Stimulated activated CD4-positive, alpha-beta T cell treated with anti-CD3 and anti-CD28 coated beads, Interleukin-12 subunit alpha, Interleukin-12 subunit beta, amount 100 ng/mL, for 24 hours (primary cell): ENCODE measurements around the gene CADM4.
A peak's percentile ranks its signal among the peaks of the same experiment; 100 is the strongest.
"Not testable (repeated sequence)": the region's sequence is repeated elsewhere in the genome, so short reads cannot be mapped to it uniquely, and the experiment has no call there.

Source experiments
- DNase-seq, 2 experiments: peaks; one replicate each; pipeline ENCODE4 v3.0.0-alpha.2; 2020; ENCODE audit warnings: low read depth in 2 of 2

CADM4 gene

DNA sequence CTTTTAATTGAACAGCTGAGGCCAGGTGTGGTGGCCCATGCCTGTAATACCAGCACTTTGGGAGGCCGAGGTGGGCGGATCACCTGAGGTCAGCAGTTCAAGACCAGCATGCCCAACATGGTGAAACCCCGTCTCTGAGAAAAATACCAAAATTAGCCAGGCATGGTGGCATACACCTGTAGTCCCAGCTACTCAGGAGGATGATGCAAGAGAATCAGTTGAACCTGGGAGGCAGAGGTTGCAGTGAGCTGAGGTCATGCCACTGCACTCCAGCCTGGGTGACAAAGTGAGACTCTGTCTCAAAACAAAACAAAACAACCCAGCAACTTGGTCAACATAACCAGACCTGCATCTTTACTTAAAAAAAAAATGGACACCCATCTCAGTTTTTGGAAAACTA, 52.6 kb downstream of the CADM4 start:
- not testable (repeated sequence) for DNase-seq

DNA sequence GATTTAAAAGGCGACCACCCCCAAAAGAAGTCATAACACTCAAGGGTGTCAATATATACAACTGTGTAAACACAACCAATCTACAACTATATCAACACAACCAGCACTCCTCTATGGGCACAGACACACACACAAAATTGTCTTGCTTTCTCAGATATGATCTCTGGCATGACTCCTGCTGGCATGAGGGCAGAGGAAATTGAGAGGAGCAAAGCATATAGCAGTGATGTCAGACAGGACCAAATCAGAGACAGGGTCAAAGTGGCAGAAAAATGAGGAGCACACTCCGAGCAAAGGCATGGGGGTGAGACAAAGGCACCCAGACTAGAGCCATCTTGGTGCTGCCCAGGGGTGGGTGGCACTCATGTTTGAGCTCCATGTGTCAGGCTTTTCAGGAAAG, 53.3 kb downstream of the CADM4 start:
- DNase-seq = no peak

DNA sequence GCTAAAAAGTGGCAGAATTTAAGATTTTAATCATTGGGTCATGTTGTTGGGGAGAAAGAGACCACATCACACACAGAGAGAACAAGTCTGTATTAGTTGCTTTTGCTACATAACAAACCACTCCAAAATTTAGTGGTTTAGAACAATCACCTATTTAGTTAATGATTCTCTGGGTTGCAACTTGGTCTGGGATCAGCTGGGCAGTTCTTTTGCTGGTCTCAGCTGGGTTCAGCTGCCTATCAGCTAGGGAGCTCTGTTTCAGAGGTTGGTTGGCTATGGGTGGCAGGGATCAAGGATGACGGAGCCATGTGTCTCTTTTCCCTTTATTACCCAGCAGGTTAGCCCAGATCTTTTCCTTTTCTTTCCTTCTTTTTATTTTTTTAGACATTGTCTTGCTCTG, 55.2 kb downstream of the CADM4 start:
- no peak for DNase-seq

DNA sequence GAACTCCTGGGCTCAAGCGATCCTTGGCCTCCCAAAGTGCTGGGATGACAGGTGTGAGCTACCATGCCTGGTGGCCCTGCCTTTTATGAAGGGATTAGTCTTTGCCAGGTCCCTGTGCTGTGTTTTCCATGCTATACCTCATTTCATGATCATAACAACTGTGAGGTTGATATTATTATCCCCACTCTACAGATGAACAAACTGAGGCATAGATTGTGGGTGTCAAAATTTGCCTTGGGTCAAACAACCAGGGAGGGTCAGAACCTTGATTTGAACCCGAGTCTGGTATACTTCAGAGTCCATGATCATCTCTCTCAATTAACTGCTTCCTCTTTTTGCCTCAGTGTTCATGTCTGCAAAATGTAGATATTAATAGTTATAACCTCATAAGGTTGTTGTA, 57.2 kb downstream of the CADM4 start:
- DNase-seq = no peak

DNA sequence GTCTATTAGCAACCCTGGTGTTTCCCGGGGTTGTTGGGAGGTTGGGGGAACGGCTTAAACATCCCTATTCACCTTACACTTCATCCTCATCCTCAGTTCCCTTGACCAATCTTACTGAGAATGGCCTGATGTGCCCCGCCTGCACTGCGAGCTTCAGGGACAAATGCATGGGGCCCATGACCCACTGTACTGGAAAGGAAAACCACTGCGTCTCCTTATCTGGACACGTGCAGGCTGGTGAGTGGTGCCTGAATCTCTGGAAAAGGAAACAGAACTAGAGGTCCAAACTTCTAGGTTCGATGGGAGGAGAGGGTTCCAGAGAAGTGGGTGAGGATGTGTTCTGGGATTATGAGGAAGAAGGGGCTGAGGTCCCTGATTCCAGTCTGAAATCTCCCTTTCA, 58.2 kb downstream of the CADM4 start:
- DNase-seq = no peak

DNA sequence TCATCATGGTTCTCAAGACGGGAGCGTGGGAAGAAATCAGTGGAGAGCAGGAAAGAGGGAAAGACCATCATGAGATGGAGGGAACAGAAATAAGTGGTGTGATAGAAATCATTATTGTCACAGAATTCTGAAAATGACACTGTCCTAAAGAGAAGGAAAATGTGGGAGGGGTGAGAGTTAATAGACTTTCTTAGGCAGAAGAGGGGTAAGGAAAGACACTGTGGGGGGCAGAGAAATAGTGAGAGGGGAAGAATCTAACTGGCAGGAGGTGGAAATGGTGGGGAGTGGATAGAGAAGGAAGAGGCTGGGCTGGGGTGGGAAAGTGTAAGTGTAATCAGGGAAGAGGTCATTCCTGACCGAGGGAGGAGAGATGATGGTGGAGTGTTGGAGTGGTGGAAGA, 60.9 kb downstream of the CADM4 start:
- no peak for DNase-seq

DNA sequence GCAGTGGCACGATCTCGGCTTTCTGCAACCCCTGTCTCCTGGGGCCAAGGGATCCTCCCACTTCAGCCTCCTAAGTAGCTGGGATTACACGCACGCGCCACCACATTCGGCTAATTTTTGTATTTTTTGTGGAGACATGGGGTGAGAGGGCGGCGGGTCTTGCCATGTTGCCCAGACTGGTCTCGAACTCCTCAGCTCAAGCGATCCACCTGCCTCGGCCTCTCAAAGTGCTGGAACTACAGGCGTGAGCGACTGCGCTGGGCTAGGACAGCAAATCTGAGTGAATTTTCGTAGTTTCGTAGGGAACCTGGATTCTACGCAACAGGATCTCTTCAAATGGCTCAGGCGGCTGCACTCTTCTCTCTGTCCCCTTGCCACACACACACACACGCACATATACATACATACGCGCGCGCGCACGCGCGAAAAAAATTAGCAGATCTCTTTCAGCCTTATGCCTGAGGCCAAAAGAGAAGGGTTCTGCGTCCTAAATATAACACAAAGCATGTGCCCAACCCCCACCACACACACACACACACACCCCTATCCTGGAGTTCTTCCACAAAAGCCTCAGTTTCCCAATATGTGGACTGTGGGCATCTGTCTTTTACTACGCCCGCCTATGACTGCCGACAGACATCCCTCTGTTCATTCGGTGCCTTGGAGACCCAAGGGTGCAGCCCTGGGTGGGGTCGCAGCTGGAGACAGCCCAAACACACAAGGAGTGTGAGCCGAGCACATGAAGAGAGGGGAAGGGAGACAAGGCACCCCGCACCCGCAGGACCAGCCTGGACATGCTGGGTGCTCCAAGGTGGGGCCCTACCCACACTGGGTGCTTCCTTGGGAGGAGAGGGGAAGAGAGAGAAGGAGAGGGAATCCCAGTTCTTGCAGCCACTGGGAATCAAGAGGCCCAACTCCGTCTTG, 63.4 kb downstream of the CADM4 start:
- DNase-seq = no peak

DNA sequence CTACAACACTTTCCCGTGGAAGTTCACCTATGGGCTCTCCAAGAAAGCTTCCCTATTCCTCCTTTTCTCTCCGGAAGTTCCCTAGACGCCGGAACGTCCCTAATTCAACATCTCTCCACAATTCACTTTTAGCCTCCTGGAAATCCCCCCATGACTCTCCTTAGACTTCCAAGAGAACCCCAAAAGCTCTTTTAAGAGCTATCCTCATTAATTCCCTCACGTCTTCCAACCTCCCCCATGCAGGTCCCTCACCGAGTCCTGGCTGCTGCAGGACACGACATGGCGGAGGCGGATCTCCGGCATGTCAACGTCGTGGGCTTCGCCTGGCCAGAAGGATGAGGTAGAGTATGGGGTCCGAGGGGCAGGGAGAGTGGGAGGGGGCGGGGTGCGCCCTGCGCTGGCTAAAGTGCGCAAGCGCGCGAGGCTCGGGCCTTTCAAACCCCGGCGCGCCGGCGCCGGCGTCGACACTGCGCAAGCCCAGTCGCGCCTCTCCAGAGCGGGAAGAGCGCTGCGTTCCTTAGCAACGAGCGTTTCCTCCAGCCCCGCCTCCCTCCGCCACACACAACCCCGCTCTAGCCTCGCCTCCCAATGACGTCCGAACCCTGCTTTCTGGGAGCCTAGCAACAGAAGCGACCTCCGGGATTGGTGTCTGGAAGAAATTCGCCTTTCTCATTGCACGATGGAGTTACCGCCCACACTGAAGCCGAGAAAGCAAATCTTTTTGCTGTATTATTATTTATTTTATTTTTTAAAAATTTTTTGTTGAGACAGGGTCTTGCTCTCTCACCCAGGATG, 64.3 kb downstream of the CADM4 start, which contains the start of the genes PINLYP and XRCC1:
PINLYP (plus strand) TSS at position 646 of the 795 bp plus-strand sequence. CDS start 1,391 bp downstream, outside the sequence.
XRCC1 (minus strand) TSS at position 372 of the 795 bp plus-strand sequence; CDS start at position 303, 69 bp downstream.
- DNase-seq = peak; percentile 88 to 97

- DNase-seq = no peak
Observed at GRCh38 chr19:43574424-43575155, 65.1 kb downstream of the CADM4 start.
